ELF-1 (cell line): ENCODE results near the gene SPDYE18.
"Not testable (repeated sequence)": the region's sequence is repeated elsewhere in the genome, so short reads cannot be mapped to it uniquely, and the experiment has no call there.

ENCODE experiments used
- DNase-seq: peaks from one replicate; pipeline ENCODE4 v3.0.0-alpha.2; 2016; ENCODE audit warnings: low read depth, low spot score

The SPDYE18 gene

DNA sequence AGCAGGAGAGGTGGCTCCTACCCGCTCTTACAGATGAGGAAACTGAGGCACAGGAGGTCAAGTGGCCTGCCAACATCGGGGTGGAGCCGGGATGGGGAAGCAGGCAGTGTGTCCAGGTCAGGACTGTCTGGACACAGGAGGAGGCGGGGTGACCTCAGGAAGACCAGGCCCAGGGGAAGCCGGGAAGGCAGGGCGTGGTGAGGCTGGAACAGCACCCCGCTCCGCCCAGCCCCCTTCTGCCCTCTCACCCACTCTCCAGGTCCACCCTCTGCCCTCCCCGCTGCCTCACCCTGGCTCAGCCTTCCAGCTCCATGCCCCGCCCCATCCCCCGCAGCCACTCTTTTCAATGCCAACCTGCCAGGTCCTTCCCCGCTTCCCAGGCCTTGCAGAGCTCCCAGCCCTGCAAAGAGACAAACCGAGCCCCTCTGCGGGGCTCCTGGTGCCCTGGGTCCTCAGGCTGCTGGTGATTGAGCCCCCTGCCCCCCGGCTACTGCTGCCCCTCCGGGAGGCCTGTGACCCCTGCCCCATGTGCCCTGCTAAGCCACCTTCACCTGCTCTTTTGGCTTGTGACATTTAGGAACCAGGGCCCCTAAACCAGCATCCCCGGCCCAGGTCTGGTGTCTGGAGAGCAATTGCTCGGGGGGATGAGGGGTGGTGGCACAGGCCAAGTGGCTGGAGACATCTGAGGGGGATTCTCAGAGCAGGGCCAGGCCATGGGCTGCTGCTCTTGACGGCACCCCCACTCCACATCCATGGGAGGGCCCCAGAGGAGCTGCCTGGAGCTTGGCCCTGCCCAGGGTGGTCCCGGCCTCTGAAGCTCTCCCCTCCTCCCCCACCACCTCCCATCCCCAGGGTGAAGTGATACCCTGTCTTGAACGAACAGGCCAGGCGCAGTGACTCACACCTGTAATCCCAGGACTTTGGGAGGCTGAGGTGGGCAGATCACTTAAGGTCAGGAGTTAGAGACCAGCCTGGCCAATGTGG lies 55.9 kb downstream of the SPDYE18 start:
- DNase-seq = not testable (repeated sequence)

- DNase-seq = not testable (repeated sequence)
Measured at GRCh38 chr7:77005461-77006057, 56.8 kb downstream of the SPDYE18 start.

DNA sequence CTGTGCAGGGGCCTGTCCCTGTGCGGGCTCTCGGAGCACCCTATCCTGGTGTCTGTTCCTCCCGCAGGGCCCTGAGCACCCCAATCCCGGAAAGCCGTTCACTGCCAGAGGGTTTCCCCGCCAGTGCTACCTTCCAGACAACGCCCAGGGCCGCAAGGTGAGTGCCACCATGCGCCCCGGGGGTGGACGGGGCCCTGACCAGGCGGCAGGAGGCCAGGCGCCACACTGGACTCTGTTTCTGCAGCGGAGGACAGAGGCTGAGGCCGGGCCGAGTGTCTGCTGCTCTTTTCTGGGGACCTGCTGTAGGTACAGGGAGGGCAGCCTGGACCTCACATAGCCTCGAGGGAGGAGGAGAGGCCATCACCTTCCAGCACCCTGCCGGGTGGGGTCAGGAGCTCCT lies 58.2 kb downstream of the SPDYE18 start:
- not testable (repeated sequence) for DNase-seq

GRCh38 chr7:77003241-77003640 lies 59.1 kb downstream of the SPDYE18 start:
- DNase-seq = not testable (repeated sequence)

DNA sequence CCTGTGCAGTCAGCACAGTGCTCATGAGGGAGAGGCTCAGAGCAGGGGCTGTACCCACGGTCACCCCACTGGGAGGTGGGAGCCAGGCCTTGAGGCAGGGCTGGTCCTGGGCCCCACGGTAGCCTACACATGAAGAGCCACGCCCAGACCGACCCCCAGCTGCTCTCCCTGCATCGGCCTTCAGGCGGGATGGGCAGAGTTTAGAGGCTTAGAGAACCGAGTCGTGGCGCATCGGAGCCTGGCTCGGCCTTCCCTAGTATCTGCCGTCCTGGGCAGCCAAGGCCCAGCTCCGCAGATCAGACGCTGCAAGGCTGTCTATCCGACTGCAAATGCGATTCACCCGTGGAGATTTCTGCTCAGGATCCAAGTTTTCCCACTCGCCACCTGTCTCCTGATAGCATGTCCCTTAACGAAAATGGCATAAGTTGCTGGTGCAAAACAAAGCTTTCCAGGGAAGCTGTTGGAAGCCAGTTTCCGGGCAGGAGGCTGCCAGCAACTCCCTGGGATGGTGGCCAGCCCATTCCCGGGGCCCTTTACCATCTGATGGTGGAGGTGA lies 59.6 kb downstream of the SPDYE18 start:
- not testable (repeated sequence) for DNase-seq

DNA sequence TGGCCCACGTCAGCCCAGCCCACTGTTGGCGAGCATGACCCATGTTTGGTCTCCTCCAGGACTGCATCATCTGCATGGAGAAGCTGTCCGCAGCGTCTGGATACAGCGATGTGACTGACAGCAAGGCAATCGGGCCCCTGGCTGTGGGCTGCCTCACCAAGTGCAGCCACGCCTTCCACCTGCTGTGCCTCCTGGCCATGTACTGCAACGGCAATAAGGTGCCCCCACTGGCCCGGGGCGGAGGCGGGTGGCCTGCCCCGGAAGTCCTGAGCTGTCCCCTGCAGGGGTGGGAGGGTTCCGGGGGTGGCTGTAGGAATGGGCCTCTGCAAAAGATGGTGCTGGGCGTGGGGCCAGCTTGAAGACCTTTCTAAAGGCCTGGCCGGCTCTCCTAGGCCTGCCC lies 60.3 kb downstream of the SPDYE18 start:
- peak; percentile 25 for DNase-seq
